HG02678 (cell line): ENCODE data around the gene CD109.

ENCODE experiments used
- ATAC-seq: cut with Tn5 transposase; IDR thresholded peaks from one replicate; pipeline ENCODE4 v1.9.1; 2021; ENCODE audit warnings: mild to moderate bottlenecking, moderate library complexity; ENCODE audit not compliant: unreplicated experiment

The CD109 gene

DNA sequence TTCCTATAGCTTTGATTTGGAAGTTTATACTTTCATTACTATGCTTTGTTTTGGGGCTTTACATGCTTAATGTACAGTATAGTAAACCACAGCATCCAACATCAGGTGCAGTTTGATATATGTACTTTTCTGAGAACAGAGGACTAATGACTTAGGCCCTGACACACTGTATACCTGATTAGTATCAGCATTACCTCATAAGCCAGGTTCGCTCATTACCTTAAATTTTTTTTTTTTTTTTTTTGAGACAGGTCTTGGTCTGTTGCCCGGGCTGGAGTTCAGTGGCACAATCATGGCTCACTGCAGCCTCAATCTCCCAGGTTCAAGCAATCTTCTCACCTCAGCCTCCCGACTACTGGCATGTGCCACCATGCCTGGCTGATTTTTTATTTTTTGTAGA lies 28.4 kb downstream of the CD109 start:
- no peak for ATAC-seq

DNA sequence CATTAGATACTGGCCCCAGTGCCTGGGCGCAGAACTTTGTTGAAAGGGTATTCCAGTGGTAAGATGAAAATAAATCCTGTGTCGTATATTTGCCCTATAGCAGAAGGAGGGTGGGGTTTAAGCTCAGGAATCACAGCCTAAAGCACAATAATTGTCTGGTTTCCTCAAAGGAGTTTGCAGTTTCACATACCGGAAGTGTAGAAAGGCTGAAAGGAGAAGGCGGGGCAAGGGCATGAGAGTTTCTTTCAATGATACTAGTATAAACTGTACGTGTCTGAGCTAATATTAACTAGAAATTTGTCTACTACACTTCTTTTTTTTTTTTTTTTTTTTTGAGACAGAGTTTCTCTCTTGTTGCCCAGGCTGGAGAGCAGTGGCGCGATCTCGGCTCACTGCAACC lies 29.2 kb downstream of the CD109 start:
- peak; percentile 65 for ATAC-seq

GRCh38 chr6:73727114-73727513 lies 31.1 kb downstream of the CD109 start:
- no peak for ATAC-seq

- peak; percentile 53 for ATAC-seq
Measured at GRCh38 chr6:73728548-73729205, 32.7 kb downstream of the CD109 start.

DNA sequence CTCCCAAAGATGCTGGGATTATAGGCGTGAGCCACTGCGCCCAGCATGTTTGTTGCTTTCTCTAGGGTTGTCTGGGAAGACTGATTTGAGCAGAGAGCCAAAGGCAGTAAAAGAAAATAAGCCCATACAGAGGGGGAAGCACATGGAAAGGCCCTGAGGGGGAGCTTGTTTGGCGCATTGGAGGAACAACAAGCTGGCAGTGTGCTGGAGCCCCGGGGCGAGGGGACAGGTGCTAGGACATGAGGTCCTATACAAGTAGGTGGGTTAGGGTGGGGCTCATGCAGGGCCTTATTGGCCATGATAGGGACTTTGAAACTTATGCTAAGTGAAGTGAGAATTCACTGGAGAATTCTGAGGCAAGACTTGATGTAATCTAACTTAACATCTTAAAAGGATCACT lies 35.3 kb downstream of the CD109 start:
- no peak for ATAC-seq

DNA sequence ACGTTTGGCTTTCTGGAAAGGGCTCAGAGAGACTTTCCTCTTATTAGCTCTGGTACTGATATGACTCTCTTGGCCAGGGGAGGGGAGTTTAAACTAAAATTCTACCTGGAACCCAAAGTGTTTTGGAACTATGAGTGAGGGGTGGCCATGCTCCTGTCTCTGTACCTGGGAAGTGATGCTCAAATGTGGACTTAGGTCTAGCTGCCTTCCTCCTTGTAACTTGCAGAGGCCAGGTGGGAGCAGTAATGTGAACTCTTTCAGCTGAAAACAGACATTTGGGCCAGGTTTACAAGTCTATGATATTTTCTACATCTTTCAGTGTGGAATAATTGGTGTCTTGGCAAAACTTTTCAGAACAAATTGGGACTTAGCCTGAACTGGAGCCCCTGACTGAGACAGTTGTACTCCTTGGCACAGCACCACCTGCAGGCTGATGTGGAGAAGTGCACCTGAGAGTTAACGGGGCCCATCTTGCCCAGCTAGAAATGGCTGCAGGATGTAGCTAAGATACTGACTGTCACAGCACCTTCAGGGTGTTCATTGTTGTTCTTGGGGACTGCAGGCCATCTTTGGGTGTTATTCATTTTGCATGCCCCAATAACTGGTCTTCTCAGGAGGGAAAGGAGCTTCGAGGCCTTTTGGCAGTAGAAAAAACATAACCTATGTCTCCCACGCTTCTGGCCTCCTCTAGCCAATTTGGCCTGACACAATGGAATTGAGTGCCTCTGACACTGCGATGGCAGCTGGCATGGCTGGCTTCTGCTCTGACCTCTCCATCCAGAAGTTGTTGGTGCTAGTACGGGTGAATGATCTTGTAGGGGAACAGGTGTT lies 37.1 kb downstream of the CD109 start:
- ATAC-seq = peak; percentile 83

GRCh38 chr6:73733791-73734190 lies 37.8 kb downstream of the CD109 start:
- no peak for ATAC-seq

DNA sequence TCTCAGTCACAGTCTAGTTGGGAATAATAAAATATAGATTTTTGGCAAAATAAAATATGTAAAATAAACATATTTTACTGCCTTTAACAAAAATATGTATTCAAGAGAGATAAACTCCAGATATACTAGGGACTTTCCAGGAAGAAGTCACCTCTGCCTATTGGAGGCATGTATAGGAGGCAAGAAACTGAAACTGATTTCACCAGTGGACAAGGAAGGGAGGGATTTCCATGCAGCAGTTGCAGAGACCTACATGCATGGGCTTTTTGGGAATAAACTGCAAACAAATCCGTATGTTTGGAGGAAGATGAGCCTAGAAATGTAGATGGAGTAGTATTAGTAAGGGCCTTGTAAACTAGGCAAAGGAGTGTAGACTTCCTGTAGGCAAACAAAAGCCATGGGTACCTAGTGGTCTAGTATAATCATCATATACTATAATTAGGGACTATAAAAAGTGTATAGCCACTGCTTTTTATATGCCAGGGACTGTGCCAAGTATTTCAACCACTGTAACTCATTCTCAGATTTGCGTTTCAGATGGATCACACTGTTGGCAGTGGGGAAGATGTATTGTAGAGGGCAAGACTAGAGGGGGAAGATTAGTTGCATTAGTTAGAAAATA lies 38.9 kb downstream of the CD109 start:
- no peak for ATAC-seq

GRCh38 chr6:73738367-73739028 lies 42.5 kb downstream of the CD109 start:
- no peak for ATAC-seq

DNA sequence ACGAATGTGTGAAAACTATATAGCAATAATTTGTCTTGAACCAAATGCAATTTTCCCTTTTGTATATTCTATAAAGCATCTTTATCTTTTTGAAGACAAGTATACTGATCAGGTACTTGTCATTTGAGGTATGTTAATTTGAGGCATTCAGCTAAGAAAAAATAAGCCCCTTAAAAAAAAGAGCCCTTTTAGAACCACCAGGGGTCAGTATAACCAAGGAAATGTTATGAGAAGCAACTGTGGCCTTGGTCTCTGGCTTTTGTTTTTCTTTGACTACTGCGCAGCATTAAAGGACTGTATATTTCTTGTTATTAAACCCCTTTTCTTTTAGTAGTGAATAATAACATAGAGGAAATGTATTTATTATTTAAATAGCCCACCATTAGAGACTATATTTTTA lies 43.1 kb downstream of the CD109 start:
- ATAC-seq = peak; percentile 78

DNA sequence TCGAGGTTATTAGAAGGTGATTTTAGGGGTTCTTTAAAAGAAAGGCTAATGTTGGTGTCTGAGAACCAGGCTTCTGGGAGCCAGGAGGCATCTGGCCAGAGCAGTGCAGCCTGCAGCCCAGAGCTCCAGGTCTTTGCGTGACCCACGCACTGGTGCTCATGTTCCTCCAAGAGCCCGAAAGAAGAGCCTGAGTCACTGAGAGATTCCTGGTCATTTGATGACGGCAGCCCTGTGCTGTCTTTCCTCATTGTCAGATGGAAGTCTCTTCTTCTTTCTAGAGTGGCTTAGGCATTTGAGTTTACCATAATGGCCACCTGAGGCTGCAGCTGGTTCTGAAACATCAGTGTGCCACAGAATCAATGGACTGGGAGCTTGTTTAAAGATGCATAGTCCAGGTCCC lies 46.4 kb downstream of the CD109 start:
- ATAC-seq = no peak

DNA sequence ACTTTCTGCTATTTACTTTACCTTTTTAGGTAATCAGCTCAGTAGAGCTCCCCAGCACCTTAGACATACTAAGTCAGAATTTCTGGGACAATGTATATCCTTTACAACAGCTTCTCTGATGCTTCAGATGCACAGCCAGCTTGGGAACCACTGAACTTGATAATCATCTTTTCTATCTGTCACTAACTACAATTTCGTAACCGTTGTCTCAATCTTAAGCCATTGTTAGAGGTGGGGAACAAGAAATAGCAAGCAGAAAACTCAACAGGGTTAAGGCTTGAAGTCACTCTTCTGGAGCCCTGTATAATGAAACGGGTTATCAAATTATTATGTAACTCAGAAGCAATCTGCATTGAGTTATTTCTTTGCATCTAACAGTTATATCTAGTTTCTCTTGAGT lies 47.1 kb downstream of the CD109 start:
- ATAC-seq = no peak

DNA sequence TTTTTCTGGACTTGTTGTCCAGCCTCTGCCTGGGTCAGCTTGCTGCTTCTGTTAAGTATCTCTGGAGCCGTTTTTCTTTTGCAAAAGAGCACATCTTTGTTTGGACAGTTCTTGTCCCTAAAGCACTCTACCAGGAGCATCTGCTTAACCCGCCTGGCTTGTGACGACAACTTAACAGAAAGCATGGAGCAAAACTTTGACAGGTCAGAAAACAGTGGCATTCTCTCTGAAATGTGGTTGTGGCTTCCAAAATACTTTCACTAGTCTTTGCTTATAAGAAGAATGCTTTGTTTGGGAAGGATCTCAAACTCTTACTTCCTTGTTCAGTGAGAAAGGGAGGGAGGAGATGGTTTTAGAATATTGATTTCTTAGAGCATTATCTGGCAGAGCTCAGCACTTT lies 47.6 kb downstream of the CD109 start:
- no peak for ATAC-seq

- ATAC-seq = no peak
Measured at GRCh38 chr6:73746787-73747186, 50.8 kb downstream of the CD109 start.

DNA sequence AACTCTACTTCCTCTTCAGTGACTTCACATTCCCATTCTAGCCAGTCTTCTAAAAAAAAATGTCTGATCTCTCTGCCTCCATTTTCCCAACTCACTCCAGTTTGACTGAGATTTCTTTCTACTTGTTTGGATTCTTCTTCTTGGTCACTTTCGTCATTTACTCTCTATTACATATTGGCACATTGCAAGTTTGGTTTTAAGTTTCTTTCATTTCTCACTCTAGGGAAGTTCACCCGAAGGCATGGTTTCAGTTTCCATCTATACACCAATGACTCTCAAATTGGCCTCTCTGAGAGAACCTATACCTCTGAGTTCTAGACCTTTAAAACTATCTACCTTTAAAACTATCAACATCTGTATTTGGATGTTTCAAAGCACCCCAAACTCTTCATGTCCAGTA lies 51.3 kb downstream of the CD109 start:
- ATAC-seq = peak; percentile 100

DNA sequence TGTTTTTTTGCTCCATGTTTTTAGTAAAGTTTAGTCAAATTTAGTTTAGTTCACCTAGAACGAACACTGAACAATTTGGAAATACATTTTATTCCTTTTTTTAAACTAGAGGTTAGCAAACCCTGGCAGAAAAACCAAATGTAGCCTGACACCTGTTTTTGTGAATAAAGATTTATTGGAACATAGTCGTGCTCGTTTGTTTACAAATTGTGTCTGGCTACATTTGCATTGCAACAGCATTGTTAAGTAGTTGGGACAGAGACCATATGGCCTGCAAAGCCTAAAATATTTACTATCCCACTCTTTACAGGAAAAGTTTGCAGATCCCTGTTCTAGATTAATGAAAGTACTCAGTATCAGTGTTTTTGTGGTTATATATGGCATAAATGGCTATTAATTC lies 56.9 kb downstream of the CD109 start:
- ATAC-seq = no peak

- ATAC-seq = no peak
Measured at GRCh38 chr6:73766040-73766439, 70.0 kb downstream of the CD109 start.

DNA sequence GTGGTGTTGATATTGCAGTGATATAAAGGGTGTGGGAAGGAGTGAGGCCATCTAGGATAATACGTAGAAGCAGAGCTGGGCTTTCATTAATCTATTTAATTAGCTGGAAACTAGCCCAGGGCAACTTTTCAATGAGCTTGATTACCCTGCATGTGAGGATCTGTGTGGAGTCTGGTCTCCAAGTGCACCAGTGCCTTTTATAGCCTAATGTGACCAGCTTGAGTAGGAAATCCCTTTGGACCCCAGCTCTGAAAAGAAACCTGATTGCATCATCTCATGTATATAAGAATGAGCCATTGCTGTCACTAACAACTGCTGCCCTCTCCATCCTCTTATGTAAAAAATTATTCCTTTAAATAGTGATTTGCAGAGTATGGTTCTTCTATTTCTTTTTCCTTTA lies 72.6 kb downstream of the CD109 start:
- no peak for ATAC-seq

GRCh38 chr6:73769976-73770375 lies 74.0 kb downstream of the CD109 start:
- ATAC-seq = no peak

DNA sequence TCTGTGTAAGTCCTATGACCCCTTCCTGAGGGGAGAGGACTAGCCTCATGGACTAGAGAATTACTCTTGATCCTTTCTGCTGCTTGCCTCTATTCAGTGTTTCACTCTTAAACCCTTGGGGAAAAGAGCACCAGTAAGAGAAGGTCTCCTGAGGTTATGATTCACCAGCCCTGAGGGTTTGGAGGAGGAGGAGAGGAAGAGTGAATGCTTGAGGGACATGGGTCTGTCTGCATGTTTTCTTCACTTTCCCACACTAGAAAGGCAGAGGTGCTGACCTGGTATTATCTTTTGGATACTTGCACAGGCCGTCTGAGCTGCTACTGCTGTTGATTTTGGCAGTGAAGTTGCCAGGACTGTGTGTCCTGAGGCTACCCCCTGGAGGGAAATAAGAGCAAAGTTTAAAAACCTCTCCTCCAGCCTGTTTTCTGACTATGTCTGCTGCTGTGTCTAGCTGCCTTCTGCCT lies 78.3 kb downstream of the CD109 start:
- peak; percentile 56 for ATAC-seq

- no peak for ATAC-seq
Measured at GRCh38 chr6:73779943-73780342, 83.9 kb downstream of the CD109 start.
